ENCODE data around the gene MGAT5. TPM values are rescaled to one million over a fixed set of nuclear protein-coding genes. Genes with fewer than 3 reads are reported as not detected.

Gene MGAT5
- total RNA-seq, 1 donor from 2014 or later, result 21.2 TPM

GRCh38 chr2:134310107-134311079, 56.5 kb downstream of the MGAT5 start:
- no peak overlapping the region for H3K4me3 ChIP-seq
- no peak overlapping the region for H2AFZ ChIP-seq (replicated peaks)
- no peaks in the 10 kb centered on the region for H3K27me3 ChIP-seq
- no peaks in the 10 kb centered on the region for H3K36me3 ChIP-seq
- no peak overlapping the region for H3K4me2 ChIP-seq
- peaks cover 2% of the 10 kb centered on the region for H3K36me3 Mint-ChIP-seq
- H3K4me1 ChIP-seq, result no peaks in the 10 kb centered on the region
- no peaks in the 10 kb centered on the region for H3K79me2 ChIP-seq (ENCODE audit: low read depth)
- no peak for DNase-seq (ENCODE audit: low spot score)
- TF ChIP-seq EZH2 (IDR thresholded peaks at IDR 0.05), result no peak
- no peak for TF ChIP-seq EZH2phosphoT487 (IDR thresholded peaks at IDR 0.05)
- TF ChIP-seq CTCF (IDR thresholded peaks at IDR 0.05), result no peak
- H3K27me3 Mint-ChIP-seq (ENCODE audit: insufficient read depth, low read depth), result no peaks in the 10 kb centered on the region
- peaks cover 5% of the 10 kb centered on the region for H3K4me1 Mint-ChIP-seq
- H4K20me1 ChIP-seq (ENCODE audit: low read depth), result no peaks in the 10 kb centered on the region
- no peaks in the 10 kb centered on the region for H3K9me3 ChIP-seq (ENCODE audit: low read depth)
- H3K9me3 Mint-ChIP-seq, result no peaks in the 10 kb centered on the region
- no peak overlapping the region for H3K4me3 Mint-ChIP-seq
- no peaks in the 10 kb centered on the region for H3F3A ChIP-seq (ENCODE audit: low read depth)
- H3K27ac ChIP-seq, result no peak overlapping the region
- no peak overlapping the region for H3K9ac ChIP-seq
- no peak overlapping the region for H3K27ac Mint-ChIP-seq

GRCh38 chr2:134312482-134312881, 58.6 kb downstream of the MGAT5 start:
- no peaks in the 10 kb centered on the region for H3F3A ChIP-seq (ENCODE audit: low read depth)
- no peaks in the 10 kb centered on the region for H3K79me2 ChIP-seq (ENCODE audit: low read depth)
- H3K9me3 ChIP-seq (ENCODE audit: low read depth), result no peaks in the 10 kb centered on the region
- no peaks in the 10 kb centered on the region for H3K4me1 ChIP-seq
- H3K9me3 Mint-ChIP-seq, result no peaks in the 10 kb centered on the region
- no peak overlapping the region for H3K4me3 Mint-ChIP-seq
- no peaks in the 10 kb centered on the region for H3K27me3 ChIP-seq
- no peaks in the 10 kb centered on the region for H4K20me1 ChIP-seq (ENCODE audit: low read depth)
- H3K27me3 Mint-ChIP-seq (ENCODE audit: insufficient read depth, low read depth), result no peaks in the 10 kb centered on the region
- H3K36me3 Mint-ChIP-seq, result peaks cover 4% of the 10 kb centered on the region
- peaks cover 7% of the 10 kb centered on the region for H3K4me1 Mint-ChIP-seq
- H3K27ac ChIP-seq, result no peak overlapping the region
- H3K4me3 ChIP-seq, result no peak overlapping the region
- H3K4me2 ChIP-seq, result no peak overlapping the region
- no peak overlapping the region for H2AFZ ChIP-seq (replicated peaks)
- no peaks in the 10 kb centered on the region for H3K36me3 ChIP-seq
- no peak for DNase-seq (ENCODE audit: low spot score)
- no peak overlapping the region for H3K27ac Mint-ChIP-seq
- no peak overlapping the region for H3K9ac ChIP-seq
- TF ChIP-seq EZH2 (IDR thresholded peaks at IDR 0.05) (no peak), CTCF (IDR thresholded peaks at IDR 0.05) (no peak), EZH2phosphoT487 (IDR thresholded peaks at IDR 0.05) (no peak)

- Histone ChIP-seq H3K4me2 (no peak overlapping the region), H3K4me3 (no peak overlapping the region), H3K9me3 (ENCODE audit: low read depth) (no peaks in the 10 kb centered on the region), H3K27ac (no peak overlapping the region), H3K36me3 (no peaks in the 10 kb centered on the region), H2AFZ (replicated peaks) (no peak overlapping the region), H3K27me3 (no peaks in the 10 kb centered on the region), H3K4me1 (no peaks in the 10 kb centered on the region), H4K20me1 (ENCODE audit: low read depth) (no peaks in the 10 kb centered on the region), H3K9ac (no peak overlapping the region), H3F3A (ENCODE audit: low read depth) (no peaks in the 10 kb centered on the region), H3K79me2 (ENCODE audit: low read depth) (no peaks in the 10 kb centered on the region)
- H3K4me1 Mint-ChIP-seq, result peaks cover 13% of the 10 kb centered on the region
- no peak for DNase-seq (ENCODE audit: low spot score)
- no peak overlapping the region for H3K27ac Mint-ChIP-seq
- peaks cover 13% of the 10 kb centered on the region for H3K36me3 Mint-ChIP-seq
- H3K9me3 Mint-ChIP-seq, result no peaks in the 10 kb centered on the region
- no peak overlapping the region for H3K4me3 Mint-ChIP-seq
- no peak for TF ChIP-seq EZH2 (IDR thresholded peaks at IDR 0.05)
- TF ChIP-seq EZH2phosphoT487 (IDR thresholded peaks at IDR 0.05), result no peak
- no peak for TF ChIP-seq CTCF (IDR thresholded peaks at IDR 0.05)
- no peaks in the 10 kb centered on the region for H3K27me3 Mint-ChIP-seq (ENCODE audit: insufficient read depth, low read depth)
Measured at GRCh38 chr2:134314202-134314601, 60.3 kb downstream of the MGAT5 start.
